Measurements from ENCODE around the gene FBXL5.
A peak's percentile ranks its signal among the peaks of the same experiment; 100 is the strongest.

Gene FBXL5, protein sequence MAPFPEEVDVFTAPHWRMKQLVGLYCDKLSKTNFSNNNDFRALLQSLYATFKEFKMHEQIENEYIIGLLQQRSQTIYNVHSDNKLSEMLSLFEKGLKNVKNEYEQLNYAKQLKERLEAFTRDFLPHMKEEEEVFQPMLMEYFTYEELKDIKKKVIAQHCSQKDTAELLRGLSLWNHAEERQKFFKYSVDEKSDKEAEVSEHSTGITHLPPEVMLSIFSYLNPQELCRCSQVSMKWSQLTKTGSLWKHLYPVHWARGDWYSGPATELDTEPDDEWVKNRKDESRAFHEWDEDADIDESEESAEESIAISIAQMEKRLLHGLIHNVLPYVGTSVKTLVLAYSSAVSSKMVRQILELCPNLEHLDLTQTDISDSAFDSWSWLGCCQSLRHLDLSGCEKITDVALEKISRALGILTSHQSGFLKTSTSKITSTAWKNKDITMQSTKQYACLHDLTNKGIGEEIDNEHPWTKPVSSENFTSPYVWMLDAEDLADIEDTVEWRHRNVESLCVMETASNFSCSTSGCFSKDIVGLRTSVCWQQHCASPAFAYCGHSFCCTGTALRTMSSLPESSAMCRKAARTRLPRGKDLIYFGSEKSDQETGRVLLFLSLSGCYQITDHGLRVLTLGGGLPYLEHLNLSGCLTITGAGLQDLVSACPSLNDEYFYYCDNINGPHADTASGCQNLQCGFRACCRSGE

DNA sequence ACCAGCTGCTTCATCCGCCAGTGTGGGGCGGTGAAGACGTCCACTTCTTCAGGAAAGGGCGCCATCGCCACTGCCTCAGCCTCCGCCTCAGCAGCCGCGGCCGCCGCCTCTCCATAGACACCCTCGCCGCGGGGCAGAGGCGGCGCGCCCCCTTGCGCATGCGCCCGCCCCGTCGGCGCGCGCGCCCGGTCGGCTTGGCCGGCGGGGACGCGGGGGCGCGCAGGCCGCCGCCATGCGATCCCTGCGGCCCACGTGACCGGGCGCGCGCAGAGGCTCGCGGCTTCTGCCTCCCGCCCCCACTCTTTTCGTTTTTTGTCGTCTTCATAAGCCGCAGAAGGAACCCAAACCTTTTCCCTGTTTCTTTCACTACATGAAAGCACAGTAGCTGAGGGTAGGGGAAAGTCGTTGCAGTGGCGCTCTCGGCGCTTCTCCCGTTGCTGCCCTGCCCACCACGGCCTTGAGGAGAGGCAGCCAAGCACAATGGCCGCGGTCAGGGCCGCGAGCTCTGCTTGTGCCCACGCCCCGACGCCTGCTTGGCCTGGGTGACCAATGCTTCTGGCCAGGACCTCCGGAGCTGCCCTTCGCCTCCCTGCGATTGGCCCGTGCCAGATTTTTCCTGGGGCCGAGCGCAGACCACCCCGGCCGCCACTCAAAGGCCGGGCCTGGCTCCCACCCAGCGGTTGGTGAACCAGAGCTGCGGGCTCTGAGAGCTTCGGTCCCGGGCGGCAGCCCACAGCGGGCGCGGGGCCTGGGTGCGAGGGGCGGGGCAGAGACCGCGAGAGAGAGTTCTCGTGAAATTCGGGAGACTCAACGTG, at the start of gene FBXL5:
FBXL5 (minus strand) TSS at position 135 of the 815 bp plus-strand sequence; CDS start at position 65, 70 bp downstream.
- DNase-seq, result peak; percentile 84

DNA sequence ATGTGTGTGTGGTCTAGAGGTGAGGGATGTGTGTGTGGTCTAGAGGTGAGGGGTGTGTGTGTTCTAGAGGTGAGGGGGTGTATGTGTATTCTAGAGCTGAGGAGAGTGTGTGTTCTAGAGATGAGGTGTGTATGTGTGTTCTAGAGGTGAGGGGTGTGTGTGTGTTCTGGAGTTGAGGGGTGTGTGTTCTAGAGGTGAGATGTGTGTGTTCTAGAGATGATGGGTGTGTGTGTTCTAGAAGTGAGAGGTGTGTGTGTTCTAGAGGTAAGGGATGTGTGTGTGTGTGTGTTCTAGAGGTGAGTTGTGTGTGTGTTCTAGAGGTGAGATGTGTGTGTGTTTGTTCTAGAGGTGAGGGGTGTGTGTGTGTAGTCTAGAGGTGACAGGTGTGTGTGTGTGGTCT, 49.0 kb upstream of the FBXL5 start:
- no peak for DNase-seq

DNA sequence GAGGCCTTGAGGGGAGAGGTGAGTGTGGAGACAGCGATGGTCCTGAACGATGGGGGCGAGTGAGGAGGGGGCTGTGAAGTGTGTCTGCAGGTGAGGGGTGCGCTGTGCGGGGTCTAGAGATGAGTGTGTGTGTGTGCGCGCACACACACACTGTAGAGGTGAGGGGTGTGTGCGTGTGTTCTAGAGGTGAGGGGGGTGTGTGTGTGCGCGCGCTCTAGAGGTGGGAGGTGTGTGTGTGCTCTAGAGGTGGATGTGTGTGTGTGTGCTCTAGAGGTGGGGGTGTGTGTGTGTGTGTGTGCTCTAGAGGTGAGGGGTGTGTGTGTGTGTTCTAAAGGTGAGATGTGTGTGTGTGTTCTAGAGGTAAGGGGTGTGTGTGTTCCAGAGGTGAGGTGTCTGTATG, 48.3 kb upstream of the FBXL5 start:
- no peak for DNase-seq

DNA sequence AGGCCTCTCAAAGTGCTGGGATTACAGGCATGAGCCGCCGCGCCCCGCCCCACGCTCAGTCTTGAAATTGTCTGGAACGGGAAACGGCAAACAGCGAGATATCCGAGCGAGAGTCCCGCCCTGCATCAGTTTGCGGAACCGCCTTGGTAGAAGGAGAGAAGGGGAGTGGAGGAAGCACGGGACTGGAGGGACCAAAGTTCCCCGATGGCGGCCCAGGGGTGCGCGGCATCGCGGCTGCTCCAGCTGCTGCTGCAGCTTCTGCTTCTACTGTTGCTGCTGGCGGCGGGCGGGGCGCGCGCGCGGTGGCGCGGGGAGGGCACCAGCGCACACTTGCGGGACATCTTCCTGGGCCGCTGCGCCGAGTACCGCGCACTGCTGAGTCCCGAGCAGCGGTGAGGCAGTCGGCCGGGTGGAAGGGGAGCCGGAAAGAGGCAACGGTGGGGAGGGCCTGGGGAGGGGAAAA, 47.8 kb upstream of the FBXL5 start, which contains the start of gene BST1:
BST1 (plus strand) TSS at position 125 of the 463 bp plus-strand sequence; CDS start at position 205, 80 bp downstream.
- DNase-seq, result peak; percentile 75

DNA sequence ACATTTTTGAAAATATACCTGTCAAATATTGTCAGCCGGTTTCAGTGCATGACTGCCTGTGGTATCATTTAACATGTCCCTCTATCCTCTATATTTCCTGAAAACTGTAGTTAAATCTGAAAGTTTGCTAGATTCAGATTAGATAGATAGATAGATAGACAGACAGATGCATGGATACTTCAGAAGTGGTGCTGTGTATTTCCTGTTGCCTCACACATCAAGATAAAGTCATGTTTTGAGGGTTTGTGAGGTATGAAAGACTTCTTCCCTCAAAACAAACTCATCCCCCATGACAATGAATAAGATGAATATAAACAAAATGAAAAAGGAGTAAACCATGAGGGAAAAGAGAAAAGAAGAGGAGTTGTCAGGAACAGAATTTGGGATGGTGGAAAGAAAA, 41.7 kb upstream of the FBXL5 start:
- no peak for DNase-seq

DNA sequence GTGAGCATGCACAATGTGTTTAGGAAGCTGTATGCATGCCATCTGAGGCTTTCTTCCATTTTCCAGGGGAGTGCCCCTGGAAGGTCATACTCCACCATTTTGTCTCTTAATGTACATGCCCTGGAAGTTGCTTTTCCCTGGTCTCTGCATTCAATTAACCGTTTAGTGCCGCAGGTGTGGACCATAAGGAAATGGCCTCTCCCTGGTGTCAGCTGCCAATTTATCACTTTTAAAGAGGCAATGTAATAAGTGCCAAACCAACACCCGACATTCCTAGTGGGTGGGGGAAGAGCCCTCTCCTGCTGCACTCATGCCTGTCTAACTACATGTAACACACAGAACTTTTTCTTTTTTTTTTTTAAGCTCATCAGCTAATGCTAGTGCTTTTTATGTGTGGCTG, 40.6 kb upstream of the FBXL5 start:
- DNase-seq, result no peak

DNA sequence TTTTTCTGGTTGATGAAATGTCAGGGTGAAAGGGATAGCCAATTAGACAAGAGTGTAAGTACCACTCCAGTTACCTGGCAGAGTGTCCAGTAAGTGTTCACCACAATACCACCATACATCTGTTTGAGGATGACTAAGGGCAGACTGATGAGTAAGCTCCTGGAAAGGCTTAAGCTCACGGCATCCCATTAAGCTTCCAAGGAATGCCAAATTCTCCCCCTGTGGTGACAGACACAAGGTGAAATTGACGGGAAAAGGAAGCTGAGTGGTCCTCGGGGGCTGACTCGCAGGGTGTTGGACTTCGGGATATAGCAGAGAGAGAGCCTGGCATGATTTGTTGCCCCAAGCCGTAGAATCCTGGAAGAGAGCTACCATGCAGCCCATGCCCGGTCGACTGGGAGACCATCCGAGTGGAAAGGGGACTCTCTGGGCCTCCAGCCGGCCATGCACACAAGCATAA, 40.1 kb upstream of the FBXL5 start:
- no peak for DNase-seq

DNA sequence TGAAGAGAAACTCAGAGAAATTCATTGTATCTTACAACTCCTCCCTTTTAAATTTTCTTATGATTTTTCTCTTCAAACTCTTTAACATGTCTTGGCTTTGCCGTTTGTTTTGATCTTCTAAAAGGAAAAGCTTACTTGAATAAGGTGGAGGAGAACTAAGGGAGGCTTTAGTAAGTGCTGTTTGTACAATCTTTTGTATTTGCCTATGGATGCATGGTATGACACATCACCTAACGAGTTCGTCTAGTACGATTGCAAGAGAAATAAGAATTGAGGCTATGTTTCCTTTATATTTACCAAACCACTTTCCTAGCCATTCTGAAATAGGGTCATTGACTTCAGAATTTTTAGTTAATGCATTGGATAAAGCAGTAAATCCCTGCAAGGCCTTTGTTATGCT, 39.3 kb upstream of the FBXL5 start:
- no peak for DNase-seq

DNA sequence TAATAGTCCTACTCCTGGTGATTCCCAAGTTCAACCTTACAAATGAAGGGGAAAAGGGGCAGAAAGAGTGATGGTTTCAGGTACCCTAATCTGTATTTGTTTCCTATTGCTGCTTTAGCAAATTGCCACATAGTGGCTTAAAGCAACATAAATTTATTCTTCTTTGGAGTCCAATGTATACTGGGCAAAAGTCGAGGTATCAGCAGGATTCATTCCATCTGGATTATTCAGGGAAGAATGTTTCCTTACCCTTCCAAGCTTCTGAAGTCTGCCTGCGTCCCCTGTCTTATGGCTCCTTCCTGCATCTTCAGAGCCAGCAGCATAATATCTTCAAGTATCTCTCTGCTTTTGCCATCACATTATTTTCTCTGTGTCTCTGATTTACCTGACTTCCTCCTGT, 37.4 kb upstream of the FBXL5 start:
- DNase-seq, result no peak

DNA sequence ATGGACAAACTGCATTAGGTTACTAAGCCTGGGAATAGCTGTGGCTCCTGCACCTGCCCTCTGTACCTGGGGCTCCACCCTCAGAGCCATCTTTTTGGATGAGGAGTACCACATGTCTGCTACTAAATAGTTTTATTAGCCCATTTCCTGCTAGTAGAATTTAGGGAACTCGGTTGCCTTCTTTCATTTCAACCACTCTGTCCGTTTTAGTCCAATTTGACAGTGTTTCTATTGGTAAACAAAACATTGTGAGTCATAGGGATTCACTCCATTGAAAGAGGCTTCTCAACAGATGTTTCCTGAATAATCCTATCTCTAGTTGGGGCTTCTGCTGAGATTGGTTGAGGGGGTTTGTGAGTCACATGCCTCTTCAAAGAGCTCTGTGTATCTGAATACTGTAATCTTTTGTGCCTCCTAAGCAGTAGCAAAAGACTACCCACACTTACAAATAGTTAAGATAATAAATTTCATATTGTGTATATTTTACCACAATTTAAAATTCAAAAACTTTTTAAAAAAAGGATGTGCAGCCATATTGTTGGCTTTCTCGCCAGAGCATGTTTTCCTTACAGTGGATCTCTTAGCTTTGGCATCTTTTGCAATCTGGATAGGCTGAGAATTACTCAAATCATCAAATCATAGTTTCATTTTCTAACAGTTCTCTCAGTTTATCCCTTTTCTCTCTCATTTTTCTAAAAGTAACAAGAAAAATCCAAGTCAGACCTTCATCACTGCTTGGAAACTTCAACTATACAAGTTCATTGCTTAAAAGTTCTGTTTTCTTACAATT, 36.4 kb upstream of the FBXL5 start:
- no peak for DNase-seq

DNA sequence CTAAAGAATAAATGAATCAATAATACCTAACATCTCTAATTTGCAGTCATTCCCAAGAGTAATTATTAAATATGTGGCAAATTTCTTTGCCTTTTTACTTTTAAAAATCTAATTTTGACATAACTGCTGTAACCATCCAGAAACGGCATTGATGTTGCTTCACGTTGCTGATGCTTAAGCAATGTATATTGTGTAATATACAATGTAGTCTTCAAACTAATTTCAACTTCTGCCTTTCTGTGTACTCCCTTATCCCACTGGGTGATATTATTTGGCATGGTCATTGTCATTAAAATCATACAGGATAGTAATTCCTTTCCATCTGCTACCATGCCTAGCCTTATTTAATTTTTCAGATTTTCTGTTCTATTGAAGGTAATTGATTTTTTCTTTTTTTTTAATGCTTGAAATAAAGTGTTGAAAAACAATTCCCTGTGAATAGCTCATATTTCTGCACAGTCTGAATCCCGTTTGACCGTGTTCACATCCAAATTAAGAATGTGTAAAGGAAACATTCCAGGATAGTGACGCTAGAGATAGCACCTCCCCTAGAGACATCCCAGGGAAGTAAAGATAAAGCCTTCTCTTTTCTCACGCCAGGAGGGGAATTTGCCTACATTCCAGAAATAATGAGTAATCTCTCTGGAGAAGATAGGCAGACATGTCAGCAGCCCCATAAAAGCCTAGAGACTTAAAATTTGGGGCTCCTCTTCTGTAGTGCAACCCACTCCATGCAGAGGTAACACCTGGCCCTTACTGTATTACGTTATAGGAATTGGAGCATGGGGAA, 35.1 kb upstream of the FBXL5 start:
- no peak for DNase-seq

DNA sequence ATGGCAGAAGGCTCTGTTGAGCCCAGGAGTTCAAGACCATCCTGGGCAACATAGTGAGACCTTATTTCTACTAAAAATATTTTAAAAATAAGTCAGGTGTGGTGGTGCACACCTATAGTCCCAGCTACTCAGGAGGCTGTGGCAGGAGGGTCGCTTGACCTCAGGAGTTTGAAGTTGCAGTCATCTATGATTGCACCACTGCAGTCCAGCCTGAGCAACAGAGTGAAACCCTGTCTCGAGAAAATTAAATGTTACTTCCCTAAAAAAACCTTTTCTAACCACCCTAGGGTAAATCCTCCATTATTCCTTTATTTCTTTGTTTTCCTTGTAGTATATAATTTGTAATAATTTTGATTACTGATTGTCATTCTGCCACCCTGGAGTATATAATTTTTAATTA, 34.4 kb upstream of the FBXL5 start:
- peak; percentile 14 for DNase-seq

DNA sequence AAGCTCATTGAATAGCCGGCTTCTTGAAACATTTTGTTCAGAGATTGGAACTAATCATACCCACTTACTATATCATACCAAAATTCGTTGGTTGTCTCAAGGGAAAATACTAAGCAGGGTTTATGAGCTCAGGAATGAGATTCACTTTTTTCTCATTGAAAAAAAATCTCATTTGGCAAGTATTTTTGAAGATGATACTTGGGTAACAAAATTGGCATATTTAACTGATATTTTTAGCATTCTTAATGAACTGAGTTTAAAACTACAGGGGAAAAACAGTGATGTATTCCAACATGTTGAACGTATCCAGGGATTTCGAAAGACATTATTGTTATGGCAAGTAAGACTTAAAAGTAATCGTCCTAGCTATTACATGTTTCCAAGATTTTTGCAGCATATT, 32.9 kb upstream of the FBXL5 start:
- no peak for DNase-seq

DNA sequence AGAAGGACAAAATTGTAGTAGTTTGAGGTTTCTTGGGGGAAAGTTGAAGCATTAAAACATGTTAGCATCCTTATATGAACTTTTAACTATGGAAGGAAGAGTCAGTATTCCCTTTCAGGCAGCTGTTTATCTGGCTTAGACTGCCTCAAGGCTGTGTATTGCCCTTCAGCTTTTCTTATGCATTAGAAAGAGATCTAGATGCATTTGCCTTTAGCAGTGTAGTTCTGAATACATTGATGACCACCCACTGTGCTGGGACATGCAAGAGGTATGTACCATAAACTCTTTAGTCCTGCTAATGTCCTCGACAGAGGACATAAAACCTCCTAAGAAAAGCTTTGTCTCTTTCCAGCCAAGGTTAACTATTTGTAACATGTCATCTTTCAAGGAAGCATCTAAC, 29.3 kb upstream of the FBXL5 start:
- DNase-seq, result no peak

DNA sequence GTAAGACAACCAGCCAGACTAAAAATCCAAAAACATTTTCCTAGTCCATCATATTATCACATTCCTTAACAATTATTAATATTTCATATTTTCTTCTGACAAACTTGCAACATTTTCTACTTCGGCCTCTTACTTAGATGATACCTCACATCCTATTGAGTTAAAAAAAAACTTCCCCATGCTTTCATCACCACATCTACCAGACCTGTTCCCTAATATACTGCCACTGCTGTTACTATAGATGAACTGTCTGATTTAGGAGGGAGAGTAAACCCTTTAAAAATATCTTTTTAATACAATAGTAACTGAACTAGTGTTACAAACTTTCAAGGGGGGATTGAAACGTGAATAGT, 28.0 kb upstream of the FBXL5 start:
- DNase-seq, result no peak

DNA sequence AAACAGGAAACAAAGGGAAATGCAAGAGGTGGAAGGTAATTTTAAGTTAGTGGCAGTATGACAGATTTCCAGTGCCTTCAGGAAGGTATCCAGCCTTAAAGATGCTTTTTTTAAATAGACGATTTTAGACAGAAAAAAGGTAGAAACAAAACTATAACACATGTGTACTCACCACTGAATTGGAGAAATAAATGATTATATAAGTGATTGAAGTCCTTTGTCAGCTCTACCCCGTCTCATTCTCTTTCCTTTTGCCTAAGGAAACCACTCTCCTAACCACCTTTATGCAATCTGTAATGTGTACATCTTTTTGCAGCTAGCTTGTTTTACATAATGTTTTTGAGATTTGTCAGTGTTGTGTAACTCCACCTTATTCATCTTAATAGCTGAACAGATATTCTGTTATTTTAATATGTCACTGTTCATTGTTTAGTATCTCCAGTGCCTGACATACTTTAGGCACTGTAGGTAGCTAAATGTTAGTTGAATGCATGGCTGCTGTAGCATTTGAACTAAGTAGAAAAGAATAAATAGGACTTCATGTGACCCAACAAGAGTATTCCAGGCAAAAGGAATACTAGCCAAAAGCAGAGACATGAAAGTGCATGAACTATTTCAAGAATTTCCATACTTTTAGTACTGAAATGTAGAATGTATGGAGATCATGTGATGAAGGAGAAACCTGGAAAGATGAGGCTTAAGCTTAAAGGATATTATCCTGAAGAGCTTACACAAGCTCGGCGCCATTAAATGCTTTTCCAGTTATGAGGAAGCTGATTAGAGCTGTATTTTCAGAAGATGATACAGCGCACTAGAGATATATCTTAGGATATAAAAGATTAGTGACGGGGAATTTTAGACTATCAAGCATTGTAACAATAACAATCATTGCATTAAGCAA, 27.3 kb upstream of the FBXL5 start:
- DNase-seq, result no peak

DNA sequence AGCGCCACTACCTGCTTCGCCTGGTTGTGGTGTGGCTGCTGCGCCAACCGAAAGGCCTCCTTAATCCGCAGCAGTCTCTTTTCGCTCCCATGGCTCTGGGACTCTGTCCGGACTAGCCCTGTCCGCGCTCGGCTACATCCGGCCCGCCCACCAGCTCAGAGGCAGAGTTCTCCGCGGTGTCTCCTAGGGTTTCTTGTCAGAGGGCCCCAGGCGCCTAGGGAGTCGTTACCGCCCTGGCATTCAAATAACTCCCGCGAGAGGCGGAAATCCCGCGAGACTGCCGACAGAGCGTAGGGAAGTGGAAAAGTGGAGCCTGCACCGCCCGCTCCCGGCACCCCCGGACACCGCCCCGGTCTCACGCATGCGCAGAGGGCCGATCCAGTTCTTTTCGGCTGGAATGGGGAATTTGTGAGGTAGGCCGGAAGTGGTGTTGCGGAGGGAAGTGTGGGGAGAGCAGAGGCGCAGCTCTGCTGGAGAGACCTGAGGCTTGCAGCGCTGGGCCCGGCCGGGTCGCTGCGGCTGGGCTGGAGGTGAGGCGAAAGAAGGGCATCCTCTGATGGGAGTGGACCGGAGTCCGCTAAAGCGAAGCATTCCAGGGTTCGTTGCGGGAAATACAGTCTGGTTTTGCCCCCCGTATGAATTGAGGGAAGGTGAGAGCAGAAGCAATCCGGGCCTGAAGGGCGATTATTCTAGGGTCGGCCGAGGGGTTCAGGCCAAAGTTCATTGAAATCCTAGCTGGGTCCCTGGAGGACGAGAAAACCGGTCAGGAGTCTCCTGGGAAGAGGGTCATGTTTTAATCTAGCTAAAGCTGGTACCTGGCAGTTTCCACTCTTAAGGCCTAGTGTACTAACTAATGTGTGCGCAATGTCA, 26.4 kb upstream of the FBXL5 start, which contains the start of gene FAM200B:
FAM200B (plus strand) TSS at position 456 of the 870 bp plus-strand sequence. CDS start 5,151 bp downstream, outside the sequence.
- peak; percentile 94 for DNase-seq

DNA sequence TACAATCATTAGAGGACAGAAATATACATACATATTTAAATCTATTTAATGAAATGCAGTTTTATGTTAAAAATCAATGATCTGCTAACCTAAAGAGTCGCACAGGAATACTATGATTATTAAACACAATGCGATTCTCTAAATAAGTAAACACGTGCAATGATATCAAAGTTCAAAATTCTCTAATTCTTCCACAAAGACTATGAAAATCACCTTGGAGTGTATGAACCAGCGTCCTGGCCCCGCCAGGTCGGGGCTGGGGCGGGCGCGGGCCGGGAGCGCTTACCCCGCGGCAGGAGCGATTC, 25.9 kb upstream of the FBXL5 start:
- no peak for DNase-seq

DNA sequence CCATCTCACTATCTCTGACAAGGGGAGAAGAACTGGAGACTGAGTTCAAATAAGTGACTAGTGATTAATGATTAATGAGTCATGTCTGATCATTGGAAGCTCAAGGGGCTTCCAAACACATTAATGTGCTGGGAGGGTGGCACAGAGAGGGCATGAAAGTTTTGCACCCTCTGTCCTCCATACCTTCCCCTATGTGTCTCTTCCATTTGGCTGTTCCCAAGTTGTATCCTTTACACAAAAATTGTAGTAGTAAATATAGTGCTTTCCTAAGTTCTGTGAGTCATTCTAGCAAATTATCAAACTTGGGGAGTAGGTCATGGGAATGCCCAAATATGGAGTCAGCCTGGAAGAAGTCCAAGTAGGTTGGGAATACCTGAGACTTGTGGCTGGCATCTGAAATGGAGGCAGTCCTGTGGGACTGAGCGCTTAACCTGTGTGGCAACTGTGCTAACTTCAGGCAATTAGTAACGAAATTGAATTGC, 22.4 kb upstream of the FBXL5 start:
- DNase-seq, result no peak
